Astrocyte of the spinal cord (primary cell): ENCODE measurements around the gene DIABLO.
"Not testable (repeated sequence)": the region's sequence is repeated elsewhere in the genome, so short reads cannot be mapped to it uniquely, and the experiment has no call there.

Source experiments
- DNase-seq: peaks from one replicate; pipeline ENCODE4 v3.0.0; 2011; ENCODE audit warnings: low read depth, low spot score
- H3K4me3 ChIP-seq: 2 replicates; pipeline ENCODE4 v1.5.1; 2011; ENCODE audit warnings: low read depth, mild to moderate bottlenecking, low read length, moderate library complexity
- in situ Hi-C: cut with HindIII; loops from 2 replicates; pipeline ENCODE4 v1.10.0; 2017; ENCODE audit warnings: low sequenced_read_pairs
- TF ChIP-seq, protein P1 (sequence below): IDR thresholded peaks from 2 replicates; pipeline ENCODE4 v1.5.1; 2012; ENCODE audit warnings: low read depth, mild to moderate bottlenecking, low read length, inconsistent platforms

The DIABLO gene

DNA sequence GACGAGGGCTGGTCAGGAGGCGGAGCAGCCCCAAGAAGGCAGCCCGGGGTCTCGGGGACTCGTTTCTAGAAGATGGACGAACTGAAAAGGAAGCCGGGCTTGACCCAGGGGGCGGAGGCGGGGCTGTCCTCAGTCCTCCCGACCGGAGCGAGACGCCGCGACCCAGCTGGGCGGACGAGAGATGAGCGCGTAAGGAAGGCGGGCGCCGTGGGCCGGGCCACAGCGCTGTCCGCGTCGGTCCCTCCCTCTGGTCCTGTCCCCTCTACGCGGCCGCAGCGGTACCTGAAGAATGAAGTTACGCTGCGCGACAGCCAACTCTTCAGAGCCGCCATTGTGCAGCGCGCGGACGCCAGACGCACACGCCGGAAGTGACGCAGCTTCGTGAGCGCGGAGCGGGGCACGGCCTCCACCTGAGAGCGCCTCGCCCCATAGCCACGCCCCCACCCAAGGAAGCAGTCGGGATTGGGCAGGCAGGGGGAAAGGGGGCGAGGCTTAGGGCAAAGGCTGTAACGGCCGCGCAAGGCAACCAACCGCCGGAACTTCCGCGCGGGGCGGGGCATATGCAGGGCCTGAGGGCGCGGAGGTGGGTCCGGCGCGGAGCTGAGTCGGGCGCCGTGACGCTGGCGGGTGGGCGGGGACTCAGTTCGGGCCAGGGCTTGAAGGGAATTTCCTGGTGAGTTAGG is at the start of gene DIABLO:
Gene DIABLO (minus strand): TSS at position 370 of the 683 bp plus-strand sequence. CDS start 38 bp downstream, at position 332.
- in situ Hi-C loops: no loop called here
- peak; percentile 100 for DNase-seq
- peak within 1 kb of the TSS; percentile 86 for H3K4me3 ChIP-seq
- TF ChIP-seq, protein P1, sequence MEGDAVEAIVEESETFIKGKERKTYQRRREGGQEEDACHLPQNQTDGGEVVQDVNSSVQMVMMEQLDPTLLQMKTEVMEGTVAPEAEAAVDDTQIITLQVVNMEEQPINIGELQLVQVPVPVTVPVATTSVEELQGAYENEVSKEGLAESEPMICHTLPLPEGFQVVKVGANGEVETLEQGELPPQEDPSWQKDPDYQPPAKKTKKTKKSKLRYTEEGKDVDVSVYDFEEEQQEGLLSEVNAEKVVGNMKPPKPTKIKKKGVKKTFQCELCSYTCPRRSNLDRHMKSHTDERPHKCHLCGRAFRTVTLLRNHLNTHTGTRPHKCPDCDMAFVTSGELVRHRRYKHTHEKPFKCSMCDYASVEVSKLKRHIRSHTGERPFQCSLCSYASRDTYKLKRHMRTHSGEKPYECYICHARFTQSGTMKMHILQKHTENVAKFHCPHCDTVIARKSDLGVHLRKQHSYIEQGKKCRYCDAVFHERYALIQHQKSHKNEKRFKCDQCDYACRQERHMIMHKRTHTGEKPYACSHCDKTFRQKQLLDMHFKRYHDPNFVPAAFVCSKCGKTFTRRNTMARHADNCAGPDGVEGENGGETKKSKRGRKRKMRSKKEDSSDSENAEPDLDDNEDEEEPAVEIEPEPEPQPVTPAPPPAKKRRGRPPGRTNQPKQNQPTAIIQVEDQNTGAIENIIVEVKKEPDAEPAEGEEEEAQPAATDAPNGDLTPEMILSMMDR: no peak

GRCh38 chr12:122275459-122275858 is 49.6 kb upstream of the DIABLO start:
- in situ Hi-C loops: no loop called here
- no peak overlapping the region for H3K4me3 ChIP-seq
- DNase-seq: no peak
- TF ChIP-seq, protein P1: no peak

DNA sequence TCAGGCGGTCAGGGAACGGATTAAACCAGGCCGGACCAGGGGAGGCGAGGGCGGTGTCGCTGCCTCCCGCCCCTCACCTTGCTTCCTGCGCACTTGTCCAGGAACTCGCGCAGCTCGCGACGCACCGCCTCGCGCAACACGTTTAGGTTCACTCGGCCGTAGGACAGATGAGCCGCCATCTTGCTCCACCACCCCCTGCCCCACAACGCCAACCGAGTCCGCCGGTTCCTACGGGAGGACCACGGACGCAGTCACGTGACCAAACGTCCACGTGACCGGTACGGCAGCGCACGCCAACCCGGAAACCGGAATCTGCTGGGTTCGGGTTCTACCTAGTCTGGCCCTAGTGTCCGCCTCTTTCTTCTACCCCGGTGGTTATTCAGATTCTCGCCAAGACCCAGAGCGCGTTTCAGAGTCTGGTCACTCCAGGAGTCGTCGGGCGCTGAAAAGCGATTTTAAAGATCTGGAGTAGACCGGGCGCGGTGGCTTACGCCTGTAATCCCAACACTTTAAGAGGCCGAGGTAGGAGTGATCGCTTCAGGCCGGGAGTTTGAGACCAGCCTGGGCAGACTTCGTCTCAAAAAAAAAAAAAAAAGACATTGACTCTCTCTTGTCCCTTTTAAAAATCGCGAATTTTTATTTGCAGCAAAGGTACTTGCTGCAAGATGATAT is 40.5 kb upstream of the DIABLO start, which contains the start of gene VPS33A:
Gene VPS33A (minus strand): TSS at position 265 of the 672 bp plus-strand sequence. CDS start 86 bp downstream, at position 179.
- in situ Hi-C loops: no loop called here
- DNase-seq: peak; percentile 98
- TF ChIP-seq, protein P1: no peak
- peak within 1 kb of the TSS; percentile 97 for H3K4me3 ChIP-seq

- H3K4me3 ChIP-seq: peak overlapping the region; percentile 97
- DNase-seq: no peak
- TF ChIP-seq, protein P1: no peak
- in situ Hi-C loops: no loop called here
Measured at GRCh38 chr12:122265886-122266229, 40.0 kb upstream of the DIABLO start.

DNA sequence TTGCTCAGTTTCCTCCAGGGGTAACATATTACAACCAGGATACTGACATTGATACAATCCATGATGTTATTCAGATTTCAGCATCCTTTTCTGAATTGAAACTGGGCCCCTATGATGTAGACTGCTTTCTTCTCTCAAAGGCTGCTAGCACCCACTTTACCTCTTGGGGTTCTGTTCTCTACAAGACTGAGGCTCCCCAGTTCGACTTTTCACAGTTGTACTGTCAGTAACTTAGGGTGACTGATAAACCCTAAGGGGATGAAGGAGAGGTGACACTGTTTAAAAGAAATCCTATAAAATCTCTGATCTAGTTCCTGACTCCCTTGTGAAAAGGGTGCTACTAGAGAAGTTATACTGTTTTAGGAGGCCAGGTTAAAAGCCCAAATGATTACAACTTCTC is 39.6 kb upstream of the DIABLO start:
- in situ Hi-C loops: no loop called here
- peak overlapping the region; percentile 97 for H3K4me3 ChIP-seq
- TF ChIP-seq, protein P1: no peak
- DNase-seq: no peak

DNA sequence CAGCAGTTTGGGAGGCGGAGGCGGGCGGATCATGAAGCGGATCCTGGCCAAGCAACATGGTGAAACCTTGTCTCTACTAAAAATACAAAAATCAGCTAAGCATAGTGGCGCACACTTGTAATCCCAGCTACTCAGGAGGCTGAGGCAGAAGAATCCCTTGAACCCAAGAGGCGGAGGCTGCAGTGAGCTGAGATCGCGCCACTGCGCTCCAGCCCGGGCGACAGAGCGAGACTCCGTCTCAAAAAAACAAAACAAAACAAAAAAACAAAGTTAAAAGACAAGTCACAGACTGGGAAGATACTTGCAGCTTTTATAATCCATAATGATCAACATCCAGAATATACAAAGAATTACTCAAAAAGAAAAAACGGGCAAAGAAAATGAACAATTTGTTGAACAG is 34.9 kb upstream of the DIABLO start:
- DNase-seq, in situ Hi-C loops, H3K4me3 ChIP-seq: not testable (repeated sequence)

DNA sequence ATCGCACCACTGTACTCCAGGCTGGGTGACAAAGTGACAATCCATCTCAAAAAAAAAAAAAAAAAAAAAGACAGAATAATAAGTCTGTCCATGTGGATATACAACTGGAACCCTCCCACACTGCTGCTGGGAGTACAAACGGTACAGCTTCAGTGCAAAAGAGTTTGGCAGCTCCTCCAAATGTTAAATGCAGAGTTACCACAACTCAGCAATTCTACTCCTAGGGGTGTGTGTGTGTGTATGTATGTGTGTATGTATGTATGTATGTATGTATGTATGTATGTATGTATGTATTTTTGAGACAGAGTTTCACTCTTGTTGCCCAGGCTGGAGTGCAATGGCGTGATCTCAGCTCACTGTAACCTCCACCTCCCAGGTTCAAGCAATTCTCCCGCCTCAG is 33.1 kb upstream of the DIABLO start:
- in situ Hi-C loops, DNase-seq: not testable (repeated sequence)

GRCh38 chr12:122258462-122258861 is 32.6 kb upstream of the DIABLO start:
- in situ Hi-C loops, H3K4me3 ChIP-seq, DNase-seq: not testable (repeated sequence)

More for the DNA sequence above, 33.1 kb upstream of the DIABLO start:
- H3K4me3 ChIP-seq: not testable (repeated sequence)
